Measurements from ENCODE around the gene MTHFSD. TPM values are rescaled to one million over a fixed set of nuclear protein-coding genes. Genes with fewer than 3 reads are reported as not detected.

MTHFSD gene
- total and polyA plus RNA-seq, 10 of the 15 experiments (the other 5 are each of a cell fraction or from before 2014, with no cell fraction given): 2.2 to 24.5 (median 18.1) TPM

GRCh38 chr16:86534779-86535615, 20.0 kb downstream of the MTHFSD start (continued):
- TF ChIP-seq POLR2AphosphoS2 (IDR thresholded peaks at IDR 0.05; ENCODE audit: low read depth, low read length) (no peak), EZH2 (IDR thresholded peaks at IDR 0.05; ENCODE audit: borderline replicate concordance, control insufficient read depth, low read depth, low read length) (no peak), HCFC1 (IDR thresholded peaks at IDR 0.05; ENCODE audit: low read length) (no peak)

GRCh38 chr16:86533767-86534351, 21.2 kb downstream of the MTHFSD start:
- in situ Hi-C loops (cut with MboI) (no loop called here), intact Hi-C loops (cut with micrococcal nuclease; ENCODE audit: unreplicated experiment) (no loop called here)
- no peak for DNase-seq (ENCODE audit: low read depth, low spot score)
- Histone ChIP-seq H3K4me1 (ENCODE audit: control insufficient read depth, insufficient read depth, low read length) (no peaks in the 10 kb centered on the region), H3K4me2 (ENCODE audit: control insufficient read depth, insufficient read depth) (no peak overlapping the region), H3K27me3 (replicated peaks in 1 of 2; ENCODE audit: control insufficient read depth in 2 of 2, insufficient read depth in 2 of 2, low read length in 1 of 2) (no peaks in the 10 kb centered on the region), H3K36me3 (ENCODE audit: control insufficient read depth in 2 of 2, insufficient read depth in 2 of 2, low read length in 1 of 2) (peaks cover under 1 to 5% of the 10 kb centered on the region in 2 experiments; a peak in 2 of 4 replicates), H3K4me3 (no peak overlapping the region), H4K20me1 (ENCODE audit: control insufficient read depth, insufficient read depth) (no peaks in the 10 kb centered on the region; the same call in 1 of the 2 replicates), H2AFZ (ENCODE audit: control insufficient read depth, low read depth, low read length) (no peak overlapping the region), H3K79me2 (ENCODE audit: control insufficient read depth, insufficient read depth, low read length) (no peaks in the 10 kb centered on the region), H3K27ac (ENCODE audit: control insufficient read depth, insufficient read depth) (no peak overlapping the region), H3K9me3 (replicated peaks; ENCODE audit: control insufficient read depth, insufficient read depth, low read length) (no peaks in the 10 kb centered on the region), H3K9ac (ENCODE audit: control insufficient read depth, insufficient read depth, low read length) (no peak overlapping the region)
- TF ChIP-seq SPI1 (IDR thresholded peaks at IDR 0.05; ENCODE audit: borderline replicate concordance, insufficient read depth, low read depth, low read length) (no peak), BHLHE40 (IDR thresholded peaks at IDR 0.05; ENCODE audit: borderline replicate concordance in 1 of 2, low read depth in 2 of 2, low read length in 1 of 2) (no peak), TCF7 (IDR thresholded peaks at IDR 0.05; ENCODE audit: borderline replicate concordance) (no peak), SIX5 (IDR thresholded peaks at IDR 0.05; ENCODE audit: low read depth, low read length, severe bottlenecking) (no peak), EP300 (IDR thresholded peaks at IDR 0.05; ENCODE audit: borderline replicate concordance in 1 of 2, control insufficient read depth in 1 of 2, low read depth in 2 of 2, low read length in 2 of 2) (no peak), ZBTB33 (IDR thresholded peaks at IDR 0.05) (no peak), IKZF2 (IDR thresholded peaks at IDR 0.05) (no peak), ZNF592 (IDR thresholded peaks at IDR 0.05) (no peak)
- ATAC-seq: no peak
- POLR2A ChIA-PET: no interaction called here
- SMC1A ChIA-PET (ENCODE audit: uncharacterized antibody, unreplicated experiment): interaction anchor here (0.6 kb wide), 1 partner anchor 672 kb away, joined by 3 read pairs; no protein-coding TSS in a partner anchor
- RAD21 ChIA-PET (ENCODE audit: unreplicated experiment): no interaction called here
- WGBS (ENCODE audit: insufficient coverage, insufficient replicate concordance, low lambda C conversion rate, missing lambda C conversion rate): 89% methylated on average over 8 of the region's 8 CpGs
- BruUV-seq (replicated peaks): no TSS peak
- CTCF ChIA-PET: interaction anchor here (1.2 kb wide), 1 partner anchor 13 kb away, joined by 3 read pairs; no protein-coding TSS in a partner anchor
- peak; percentile 27 for FAIRE-seq

Data from GM12878 (cell line).